Measurements from ENCODE around the gene METAP1D. TPM values are rescaled to one million over a fixed set of nuclear protein-coding genes. Genes with fewer than 3 reads are reported as not detected.

Gene METAP1D
- polyA plus RNA-seq, 12 donors, result 7.8 to 31.3 (median 12.9) TPM; not detected in 1

GRCh38 chr2:172129404-172129803 is 129.7 kb downstream of the METAP1D start:
- DNase-seq, result no peak

Other genes starting within 250 kb of the METAP1D start
- gene SLC25A12, start 105.7 kb upstream of the METAP1D start, polyA plus RNA-seq (ENCODE audit: insufficient read length in 12 of 12), result 10 to 100 TPM in 10 of 12 donors, 1 to 10 TPM in 1, not detected in 1; 9.4 to 34.7 (median 24.7) TPM
- gene HAT1, start 77.5 kb upstream of the METAP1D start, polyA plus RNA-seq (ENCODE audit: insufficient read length in 12 of 12), result 10 to 100 TPM in 11 of 12 donors, not detected in 1; 33.5 to 50.3 (median 44.0) TPM
- gene DLX1, start 85.6 kb downstream of the METAP1D start, polyA plus RNA-seq (ENCODE audit: insufficient read length in 12 of 12), result 1 to 10 TPM in 1 of 12 donors, under 1 TPM in 8, not detected in 3; 0.10 to 1.3 (median 0.22) TPM
- under 1 TPM in 7 of 12 donors, not detected in 5; 0.08 to 0.69 (median 0.12) TPM for gene DLX2, start 102.9 kb downstream of the METAP1D start, polyA plus RNA-seq (ENCODE audit: insufficient read length in 12 of 12)

All from muscle of arm (tissue), 12 donors.